Cardiac muscle cell (in vitro differentiated cells and primary cell): ENCODE measurements around the gene ELAC2. TPM values are rescaled to one million over a fixed set of nuclear protein-coding genes. Genes with fewer than 3 reads are reported as not detected.
A peak's percentile ranks its signal among the peaks of the same experiment; 100 is the strongest.

Source experiments
- DNase-seq, 2 donors: peaks; one replicate each; pipeline versions ENCODE4 v3.0.0 to v3.0.0-alpha.2; 2010 to 2017; ENCODE audit warnings: low read depth in 1 of 2, low spot score in 1 of 2
- H3K27ac ChIP-seq: fragments of 200-600 bp; sonication (generic); 2 replicates; pipeline ENCODE4 v1.5.1; 2016
- H3K27me3 ChIP-seq: fragments of 200-600 bp; sonication (generic); 2 replicates; pipeline ENCODE4 v1.6.0; 2016; ENCODE audit warnings: control low read depth
- H3K36me3 ChIP-seq: fragments of 200-600 bp; sonication (generic); 2 replicates; pipeline ENCODE4 v1.5.1; 2016; ENCODE audit warnings: control low read depth
- H3K4me1 ChIP-seq: fragments of 200-600 bp; sonication (generic); 2 replicates; pipeline ENCODE4 v1.8.1; 2017; ENCODE audit warnings: low read depth, mild to moderate bottlenecking, mixed run types
- H3K4me3 ChIP-seq: fragments of 200-600 bp; sonication (generic); 2 replicates; pipeline ENCODE4 v1.5.1; 2016; ENCODE audit warnings: mild to moderate bottlenecking
- H3K9me3 ChIP-seq: fragments of 200-600 bp; sonication (generic); 2 replicates; pipeline ENCODE4 v1.5.1; 2017; ENCODE audit warnings: low read depth, mild to moderate bottlenecking, control low read depth
- CTCF ChIP-seq: IDR thresholded peaks from 2 replicates; pipeline ENCODE4 v1.5.1; 2012; ENCODE audit warnings: low read depth, mild to moderate bottlenecking, low read length
- polyA plus RNA-seq: library from polyadenylated mRNA; unstranded; fragments of >200 nt; fragmentation: Nextera tagmentation; extraction: Ambion mirVana; gene quantifications from 2 replicates; pipeline ENCODE4 v1.2.1, GENCODE V29; 2016
- total RNA-seq: library from RNA; depleted of rRNA; stranded (reverse); fragments of >200 nt; gene quantifications from 2 replicates; pipeline ENCODE4 v1.2.3, GENCODE V29; 2016

The ELAC2 gene
- total and polyA plus RNA-seq, 2 experiments from 2014 or later: 90.4 to 152 TPM

DNA sequence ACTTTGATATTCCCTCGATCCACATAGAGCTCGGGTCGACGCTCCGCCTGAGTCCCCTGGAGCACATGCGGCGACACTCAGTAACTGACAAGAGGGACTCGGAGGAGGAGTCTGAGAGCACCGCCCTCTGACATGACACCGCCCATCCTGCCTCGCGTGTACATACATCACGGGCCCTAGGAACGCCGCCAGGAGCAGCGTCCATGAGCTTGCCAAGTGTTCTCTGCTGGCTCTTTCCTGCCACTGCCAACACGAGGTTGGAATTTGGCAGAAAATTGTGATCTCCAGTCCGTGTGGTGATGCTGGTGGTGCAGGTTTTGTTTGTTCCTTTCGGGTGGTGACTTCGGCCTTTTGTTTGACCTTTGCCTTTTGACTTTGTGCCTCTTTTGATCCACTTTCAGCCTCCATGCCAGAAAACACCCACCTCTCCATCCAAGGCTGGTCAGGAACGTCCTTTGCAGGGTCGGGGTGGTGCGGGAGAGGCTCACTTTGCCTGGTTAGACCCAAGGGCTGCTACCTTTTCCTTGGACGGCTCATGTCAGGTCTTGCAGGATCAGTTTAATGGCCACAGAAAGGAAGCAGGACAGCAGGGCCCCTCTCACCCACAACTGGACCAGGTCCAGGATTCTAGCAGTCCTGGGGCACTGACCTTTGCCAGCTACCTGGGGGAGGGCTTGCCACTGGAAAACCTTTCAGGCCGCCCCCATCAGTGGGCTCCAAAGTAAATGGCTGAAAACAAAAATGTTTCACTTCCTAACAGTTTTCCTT is 27.6 kb downstream of the ELAC2 start:
- Histone ChIP-seq H3K36me3 (peaks cover 37% of the 10 kb centered on the region), H3K27me3 (no peaks in the 10 kb centered on the region)
- no peak for DNase-seq

DNA sequence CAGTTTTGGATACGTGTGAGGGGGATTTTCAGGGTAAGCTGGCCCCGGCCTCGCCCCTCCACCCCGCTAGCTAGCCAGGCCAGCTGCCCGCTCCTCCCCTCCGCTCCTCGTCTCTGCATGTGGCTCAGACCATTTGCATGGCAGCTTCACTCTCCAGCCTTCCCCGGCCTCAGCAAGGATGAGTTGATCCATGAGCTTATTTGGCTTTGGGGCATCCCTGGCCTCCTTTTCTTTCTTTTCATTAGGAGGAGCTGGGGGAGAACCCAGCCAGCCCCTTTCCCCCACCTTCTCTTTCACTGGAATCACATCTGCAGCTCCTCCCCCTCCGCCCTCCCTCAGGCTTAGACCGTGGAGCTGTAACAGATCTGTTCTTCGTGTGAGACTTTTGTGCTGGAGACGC is 30.7 kb downstream of the ELAC2 start:
- no peaks in the 10 kb centered on the region for H3K4me1 ChIP-seq
- H3K27ac ChIP-seq: no peak overlapping the region
- H3K9me3 ChIP-seq: no peaks in the 10 kb centered on the region
- TF ChIP-seq CTCF: no peak
- H3K36me3 ChIP-seq: peaks cover 8% of the 10 kb centered on the region
- no peak for DNase-seq
- H3K4me3 ChIP-seq: no peak overlapping the region
- no peaks in the 10 kb centered on the region for H3K27me3 ChIP-seq

More for the DNA sequence above, 27.6 kb downstream of the ELAC2 start:
- H3K9me3 ChIP-seq: no peaks in the 10 kb centered on the region
- no peak overlapping the region for H3K27ac ChIP-seq
- H3K4me3 ChIP-seq: no peak overlapping the region
- no peaks in the 10 kb centered on the region for H3K4me1 ChIP-seq
- no peak for TF ChIP-seq CTCF

DNA sequence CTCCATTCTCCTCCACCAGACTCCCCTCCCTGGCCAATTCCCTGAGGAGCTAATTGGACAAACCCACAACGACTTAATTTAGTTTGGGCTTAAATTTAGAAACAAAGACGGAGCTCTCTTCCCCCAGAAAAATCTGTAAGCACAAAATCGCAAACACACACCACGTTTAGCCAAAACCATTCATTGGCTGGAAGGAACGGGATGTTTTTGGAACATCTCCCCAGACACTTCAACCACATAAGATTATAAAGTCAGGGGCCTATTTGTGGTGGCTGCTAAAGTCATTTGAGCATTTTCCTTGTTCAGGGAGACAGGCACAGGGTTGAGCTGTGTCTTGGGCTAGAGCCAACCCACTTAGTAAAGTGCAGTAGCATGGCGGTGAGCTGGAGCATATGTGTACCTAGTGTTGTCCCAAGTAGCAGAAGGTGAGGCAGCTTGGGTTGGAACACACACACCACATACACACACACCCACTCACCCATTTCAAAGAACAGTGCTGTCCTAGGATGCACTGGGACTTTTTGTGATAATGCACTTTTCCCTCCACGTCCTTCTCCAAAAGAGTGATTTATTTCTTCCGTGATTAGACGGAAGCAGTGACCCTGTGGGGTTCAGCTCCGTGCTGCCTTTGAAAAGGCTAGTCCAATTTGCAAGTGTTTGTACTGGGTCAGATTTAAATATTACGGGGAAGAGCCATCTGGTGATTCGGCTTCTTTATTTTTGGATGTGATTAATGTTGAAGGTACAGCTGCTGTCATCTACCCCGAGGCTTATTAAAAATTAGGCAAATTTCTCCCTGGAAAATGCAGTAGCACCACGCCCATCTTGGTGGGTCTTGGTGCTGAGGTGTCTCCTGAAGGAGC is 32.2 kb downstream of the ELAC2 start:
- Histone ChIP-seq H3K27me3 (no peaks in the 10 kb centered on the region), H3K9me3 (no peaks in the 10 kb centered on the region), H3K27ac (no peak overlapping the region), H3K4me3 (no peak overlapping the region), H3K36me3 (no peaks in the 10 kb centered on the region), H3K4me1 (no peaks in the 10 kb centered on the region)
- no peak for TF ChIP-seq CTCF
- DNase-seq: peak; percentile 14 to 62

DNA sequence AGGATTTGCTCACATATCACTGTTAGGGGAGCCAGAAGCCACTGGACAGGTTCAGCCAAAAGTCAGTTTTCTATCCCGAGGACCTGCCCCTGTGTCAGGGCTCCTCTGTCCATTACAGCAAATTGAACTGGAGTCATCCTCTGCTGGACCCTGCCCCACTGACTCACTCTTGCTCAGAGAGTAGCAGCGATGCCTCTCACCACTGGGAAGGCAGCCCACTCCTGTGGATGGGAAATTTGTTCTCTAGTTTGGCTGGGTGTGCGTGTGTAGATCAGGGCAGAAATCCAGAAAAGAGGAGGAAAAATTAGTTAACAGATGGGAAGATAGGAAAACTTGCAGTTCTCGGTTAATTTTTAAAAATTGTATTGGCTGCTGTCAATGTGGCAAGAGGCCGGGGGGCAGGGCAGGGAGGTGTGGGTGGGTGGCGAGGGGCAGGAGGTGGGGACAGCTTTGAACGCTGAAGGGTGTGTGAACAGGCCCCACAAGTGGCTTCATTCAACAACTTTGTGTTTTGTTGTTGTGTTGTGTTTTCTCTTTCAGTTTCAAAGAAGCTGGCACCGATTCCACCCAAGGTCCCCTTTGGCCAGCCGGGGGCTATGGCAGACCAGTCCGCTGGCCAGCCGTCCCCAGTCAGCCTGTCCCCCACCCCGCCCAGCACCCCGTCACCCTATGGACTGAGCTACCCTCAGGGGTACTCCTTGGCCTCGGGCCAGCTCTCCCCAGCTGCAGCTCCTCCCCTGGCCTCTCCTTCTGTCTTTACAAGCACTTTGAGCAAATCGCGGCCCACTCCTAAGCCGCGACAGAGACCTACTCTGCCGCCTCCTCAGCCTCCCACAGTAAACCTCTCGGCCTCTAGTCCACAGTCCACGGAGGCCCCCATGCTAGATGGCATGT is 33.6 kb downstream of the ELAC2 start:
- H3K4me3 ChIP-seq: no peak overlapping the region

More for the DNA sequence above, 33.6 kb downstream of the ELAC2 start:
- Histone ChIP-seq H3K27me3 (no peaks in the 10 kb centered on the region), H3K9me3 (no peaks in the 10 kb centered on the region), H3K4me1 (no peaks in the 10 kb centered on the region), H3K27ac (no peak overlapping the region), H3K36me3 (no peaks in the 10 kb centered on the region)
- no peak for TF ChIP-seq CTCF
- DNase-seq: peak in 1 of 2 donors; percentile 82
